Ishikawa (cell line): ENCODE data around the gene RAPSN.

Experiments
- CEBPB ChIP-seq: IDR thresholded peaks from 2 replicates; pipeline ENCODE4 v1.6.1; 2012
- TAF1 ChIP-seq: IDR thresholded peaks from 2 replicates; pipeline ENCODE4 v1.6.1; 2012; ENCODE audit warnings: low read depth, mild to moderate bottlenecking
- TEAD4 ChIP-seq: IDR thresholded peaks from 2 replicates; pipeline ENCODE4 v1.6.1; 2012
- YY1 ChIP-seq: IDR thresholded peaks from 2 replicates; pipeline ENCODE4 v1.6.1; 2012; ENCODE audit warnings: low read depth
- TF ChIP-seq, protein P1 (sequence below): IDR thresholded peaks from 2 replicates; pipeline ENCODE4 v1.6.1; 2012

- TF ChIP-seq CEBPB: no peak
- no peak for TF ChIP-seq YY1
- TF ChIP-seq, protein P1, sequence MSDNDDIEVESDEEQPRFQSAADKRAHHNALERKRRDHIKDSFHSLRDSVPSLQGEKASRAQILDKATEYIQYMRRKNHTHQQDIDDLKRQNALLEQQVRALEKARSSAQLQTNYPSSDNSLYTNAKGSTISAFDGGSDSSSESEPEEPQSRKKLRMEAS: no peak
- TF ChIP-seq TAF1: no peak
- TF ChIP-seq TEAD4: no peak
Observed at GRCh38 chr11:47387944-47388696, 60.8 kb downstream of the RAPSN start.
